K562 (cell line): ENCODE measurements around the gene LMNA. TPM values are rescaled to one million over a fixed set of nuclear protein-coding genes. Genes with fewer than 3 reads are reported as not detected.
A peak's percentile ranks its signal among the peaks of the same experiment; 100 is the strongest.

Experiments
- ATAC-seq: fragments of 200-7000 bp; cut with Tn5 transposase; 3 replicates; pipeline ENCODE4 v1.9.1; 2020; ENCODE audit warnings: moderate library complexity
- BruUV-seq: library from RNA; stranded (reverse); fragments of 400-500 nt; replicated peaks from 2 replicates; lab custom pipeline; 2021; lab: Mats Ljungman, UMichigan
- CTCF ChIA-PET: fragments of 300-600 bp; formaldehyde crosslinking; extraction: SDS; loops from one replicate; lab custom pipeline; 2021; ENCODE audit warnings: low intra/inter-chr PET ratio; lab: Yijun Ruan, JAX
- POLR2A ChIA-PET: fragments of 300-600, 350-650 bp; sonication (Branson Sonifier 250); formaldehyde crosslinking; extraction: SDS; loops from one replicate; lab custom pipeline; 2021; ENCODE audit warnings: antibody characterized with exemption, inconsistent platforms; lab: Yijun Ruan, JAX
- DNase-seq, 4 experiments: peaks; one replicate each; pipeline versions ENCODE4 v3.0.0 to v3.0.0-alpha.2; 2011 to 2018; ENCODE audit warnings: low spot score in 3 of 4, mixed read lengths in 3 of 4; ENCODE audit errors: extremely low read depth in 1 of 4
- FAIRE-seq: peaks from 2 replicates; lab custom pipeline; 2011; peaks lifted over from hg19 to GRCh38; lab: Jason Lieb, UNC
- H2AFZ ChIP-seq: 2 replicates; pipeline ENCODE4 v1.6.0; 2011; ENCODE audit warnings: low read depth, low read length, control low read depth, inconsistent platforms
- H3K27ac ChIP-seq: fragments of 200-600 bp; 3 replicates; pipeline ENCODE4 v1.8.0; 2011; ENCODE audit warnings: low read depth, mild to moderate bottlenecking, control low read depth, inconsistent platforms, low read length, moderate library complexity, mixed read lengths; ENCODE audit errors: extremely low read depth
- H3K27me3 ChIP-seq, 2 experiments: fragments of 300-600 bp in 1 of 2; 2 replicates in 1 of 2; 3 replicates in 1 of 2; pipeline versions ENCODE4 v1.6.0 to v1.8.0; 2011; ENCODE audit warnings: inconsistent platforms in 2 of 2, low read length in 2 of 2, mild to moderate bottlenecking in 1 of 2, mixed read lengths in 1 of 2, moderate library complexity in 1 of 2; ENCODE audit not compliant: control insufficient read depth in 2 of 2, insufficient read depth in 2 of 2
- H3K36me3 ChIP-seq: fragments of 300-600 bp; 3 replicates; pipeline ENCODE4 v1.8.0; 2011; ENCODE audit warnings: mild to moderate bottlenecking, low read length, inconsistent platforms; ENCODE audit not compliant: control insufficient read depth, insufficient read depth
- H3K4me1 ChIP-seq, 2 experiments: fragments of 200-600 bp in 1 of 2; replicated peaks in 1 of 2; 2 replicates in 1 of 2; 3 replicates in 1 of 2; pipeline versions ENCODE4 v1.5.1 to v1.8.0; 2011; ENCODE audit warnings: inconsistent platforms in 2 of 2, low read length in 2 of 2, mild to moderate bottlenecking in 1 of 2, mixed read lengths in 1 of 2, moderate library complexity in 1 of 2; ENCODE audit not compliant: control insufficient read depth in 2 of 2, insufficient read depth in 2 of 2
- H3K4me2 ChIP-seq: 2 replicates; pipeline ENCODE4 v1.6.1; 2011; ENCODE audit warnings: low read length, control low read depth, inconsistent platforms, mixed read lengths; ENCODE audit not compliant: insufficient read depth
- H3K4me3 ChIP-seq: fragments of 200-600 bp; sonication (generic), shearing (Covaris generic); 2 replicates; pipeline ENCODE4 v1.5.1; 2016; ENCODE audit warnings: control low read depth, inconsistent platforms
- H3K79me2 ChIP-seq: fragments of 200-600 bp; 3 replicates; pipeline ENCODE4 v1.8.0; 2011; ENCODE audit warnings: low read length, inconsistent platforms; ENCODE audit not compliant: control insufficient read depth, insufficient read depth
- H3K9ac ChIP-seq, 2 experiments: 2 replicates each; pipeline versions ENCODE4 v1.6.0 to v1.6.1; 2011; ENCODE audit warnings: low read depth in 2 of 2, low read length in 2 of 2, control low read depth in 1 of 2, inconsistent platforms in 1 of 2, mild to moderate bottlenecking in 1 of 2, mixed read lengths in 1 of 2; ENCODE audit not compliant: insufficient read depth in 1 of 2
- H3K9me1 ChIP-seq: one replicate; pipeline ENCODE4 v1.6.0; 2011; ENCODE audit warnings: inconsistent platforms, mild to moderate bottlenecking, low read length, moderate library complexity; ENCODE audit not compliant: control insufficient read depth, insufficient read depth
- H3K9me3 ChIP-seq: replicated peaks from 2 replicates; pipeline ENCODE4 v1.5.1; 2011; ENCODE audit warnings: low read depth, low read length, inconsistent platforms; ENCODE audit not compliant: control insufficient read depth, insufficient read depth
- H4K20me1 ChIP-seq: replicated peaks from 2 replicates; pipeline ENCODE4 v1.6.1; 2011; ENCODE audit warnings: low read length, inconsistent platforms, mixed read lengths; ENCODE audit not compliant: control insufficient read depth, insufficient read depth
- DMBX1 ChIP-seq: fragments of 250-450 bp; sonication (Bioruptor Pico); IDR thresholded peaks from 2 replicates; pipeline ENCODE4 v1.8.0; 2022; ENCODE audit warnings: inconsistent platforms, mild to moderate bottlenecking, moderate library complexity, borderline replicate concordance
- ETV1 ChIP-seq: fragments of 450-650 bp; conservative IDR thresholded peaks from 2 replicates; pipeline ENCODE4 v1.6.1; 2016; ENCODE audit warnings: missing genetic modification characterization, control low read depth, low read depth, missing compliant biosample characterization
- GTF2A2 ChIP-seq: IDR thresholded peaks from 2 replicates; pipeline ENCODE4 v1.6.1; 2016; ENCODE audit warnings: mild to moderate bottlenecking, missing genetic modification characterization, missing compliant biosample characterization
- MAFF ChIP-seq: IDR thresholded peaks from 2 replicates; pipeline ENCODE4 v1.6.1; 2012; ENCODE audit warnings: low read length, improper control_type of control experiment
- NFE2 ChIP-seq: IDR thresholded peaks from 2 replicates; pipeline ENCODE4 v1.6.1; 2014; ENCODE audit warnings: antibody characterized with exemption, low read depth
- NR2C2 ChIP-seq, 2 experiments: fragments of 200-800 bp in 1 of 2; sonication (Bioruptor generic) in 1 of 2; sonication (generic) in 1 of 2; formaldehyde crosslinking in 1 of 2; IDR thresholded peaks; 2 replicates each; pipeline versions ENCODE4 v1.6.1 to v1.8.0; 2016 to 2022; ENCODE audit warnings: mild to moderate bottlenecking in 1 of 2, missing compliant biosample characterization in 1 of 2, missing genetic modification characterization in 1 of 2, missing genetic modification reagents in 1 of 2
- PRMT5 ChIP-seq: sonication (generic); formaldehyde crosslinking; IDR thresholded peaks from 2 replicates; pipeline ENCODE4 v1.5.0; 2020; ENCODE audit warnings: missing genetic modification reagents
- SMAD3 ChIP-seq: fragments of 450-650 bp; formaldehyde crosslinking; conservative IDR thresholded peaks from 2 replicates; pipeline ENCODE4 v1.4.0; 2020; ENCODE audit warnings: mild to moderate bottlenecking
- ZNF24 ChIP-seq: fragments of 450-650 bp; IDR thresholded peaks from 2 replicates; pipeline ENCODE4 v1.6.1; 2016
- ZNF41 ChIP-seq: fragments of 250-450 bp; sonication (Bioruptor Pico); conservative IDR thresholded peaks from 2 replicates; pipeline ENCODE4 v1.4.0; 2020; ENCODE audit warnings: mild to moderate bottlenecking
- ZNF589 ChIP-seq: fragments of 200-800 bp; sonication (Bioruptor generic); IDR thresholded peaks from 2 replicates; pipeline ENCODE4 v1.6.1; 2016; ENCODE audit warnings: low read depth, missing genetic modification characterization, missing compliant biosample characterization
- ZNF766 ChIP-seq: fragments of 200-800 bp; sonication (Bioruptor generic); conservative IDR thresholded peaks from 2 replicates; pipeline ENCODE4 v1.6.1; 2016; ENCODE audit warnings: missing genetic modification characterization, missing compliant biosample characterization
- WGBS: fragments of 100-300 bp; shearing (Covaris generic); methylation state at CpG from one replicate; pipeline ENCODE4 v1.1.6; 2016; ENCODE audit warnings: low coverage, mixed read lengths; ENCODE audit not compliant: insufficient coverage; ENCODE audit errors: missing lambda C conversion rate; 5-methylcytosine and 5-hydroxymethylcytosine counted together
- in situ Hi-C: fragments of 300-500 bp; cut with MboI; formaldehyde crosslinking; loops from 4 replicates; pipeline ENCODE4 v1.15.0; 2018; ENCODE audit warnings: inconsistent platforms, mixed read lengths
- intact Hi-C: fragments of 100-400 bp; cut with micrococcal nuclease; formaldehyde crosslinking; loops from 2 replicates; pipeline ENCODE4 v1.14.2; 2022
- polyA plus RNA-seq, 8 experiments: library from polyadenylated mRNA; depleted of rRNA in 4 of 8; stranded (reverse) in 5 of 8; unstranded in 3 of 8; fragments of >200 nt; fragmentation: Nextera tagmentation in 2 of 8; fragmentation: Illumina TruSeq in 1 of 8; extraction: Ambion mirVana in 2 of 8; extraction: Trizol in 1 of 8; gene quantifications; 2 replicates each; pipeline versions ENCODE4 v1.2.1 to v1.2.3, GENCODE V29; 2011 to 2014; ENCODE audit warnings: inconsistent platforms in 1 of 8, missing spikeins in 1 of 8
- total RNA-seq, 7 experiments: library from RNA; depleted of rRNA in 6 of 7; stranded (reverse); fragments of >200 nt in 6 of 7; fragmentation: Illumina TruSeq in 2 of 7; extraction: Trizol in 2 of 7; gene quantifications; 2 replicates each; pipeline versions ENCODE4 v1.2.1 to v1.2.3, GENCODE V29; 2011 to 2021; ENCODE audit warnings: low replicate concordance in 1 of 7
- TF ChIP-seq, protein P1 (sequence below), 3 experiments: IDR thresholded peaks in 2 of 3; conservative IDR thresholded peaks in 1 of 3; 2 replicates each; pipeline ENCODE4 v1.5.1; 2011 to 2012; ENCODE audit warnings: low read length in 3 of 3, mild to moderate bottlenecking in 3 of 3, control low read depth in 2 of 3, improper control_type of control experiment in 1 of 3, inconsistent platforms in 1 of 3, low read depth in 1 of 3, mixed read lengths in 1 of 3, moderate library complexity in 1 of 3; ENCODE audit not compliant: insufficient read depth in 2 of 3
- TF ChIP-seq, protein P2 (sequence below): sonication (generic); formaldehyde crosslinking; IDR thresholded peaks from 2 replicates; pipeline ENCODE4 v1.8.1; 2023; ENCODE audit warnings: mild to moderate bottlenecking, missing genetic modification reagents

LMNA gene
- total and polyA plus RNA-seq, 9 of the 15 experiments (the other 6 are each of a cell fraction or from before 2014, with no cell fraction given), result 1.00 to 347 (median 88.2) TPM

DNA sequence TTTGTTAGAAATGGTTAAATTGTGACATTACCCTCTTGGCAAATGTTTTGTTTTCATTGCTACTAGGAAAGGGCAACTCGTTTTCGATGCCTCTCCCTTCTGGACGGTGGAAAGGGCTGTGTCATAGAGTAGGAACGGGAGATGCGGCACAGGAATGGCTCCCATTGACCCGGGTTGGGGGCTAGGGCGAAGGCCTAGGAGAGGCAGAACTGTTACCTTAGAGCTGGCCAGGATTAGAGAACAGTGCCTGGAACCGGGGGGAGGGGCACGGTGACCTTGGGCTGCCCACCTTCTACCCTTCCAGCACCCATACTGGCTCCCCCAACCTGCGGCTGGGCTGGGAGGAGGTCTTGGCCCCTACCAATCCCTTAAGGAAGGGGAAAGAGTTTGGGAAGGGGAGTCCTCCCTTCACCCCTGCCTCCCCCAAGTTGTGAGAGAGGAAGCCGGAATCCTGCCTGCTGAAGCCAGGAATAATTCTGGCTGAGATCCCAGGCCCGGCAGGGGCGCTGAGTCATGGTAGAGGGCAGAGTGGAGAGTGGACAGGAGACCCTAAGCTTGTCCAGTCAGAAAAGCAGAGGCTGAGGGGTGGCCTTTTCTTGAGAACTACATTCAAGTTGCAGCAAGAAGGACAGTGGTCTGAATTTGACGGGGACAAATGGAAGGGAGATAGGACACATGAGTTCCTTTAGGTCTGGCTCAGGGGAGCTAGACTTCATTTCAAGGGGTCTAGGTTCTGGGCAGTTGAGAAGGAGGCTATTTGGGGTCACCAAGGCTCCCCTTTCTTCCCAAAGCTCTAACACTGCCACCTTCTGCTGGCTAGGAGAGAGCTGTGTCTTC is 8.2 kb downstream of the LMNA start:
- intact Hi-C loops (loop anchor here (1.0 to 10.0 kb wide), 2 partner anchors 8 to 188 kb away; partner anchors contain the start of genes KHDC4 and LMNA), in situ Hi-C loops (no loop called here)
- no TSS peak for BruUV-seq
- ChIA-PET CTCF (interaction anchor here (1.9 kb wide), 1 partner anchor 26 kb away, joined by 4 read pairs; no protein-coding TSS in a partner anchor), POLR2A (interaction anchor here (0.6 to 3.8 kb wide), 16 partner anchors 8 to 157 kb away, joined by 3 to 25 read pairs (median 4); partner anchors contain the start of genes LMNA and PAQR6)
- peak overlapping the region; percentile 99 for H3K27ac ChIP-seq
- H4K20me1 ChIP-seq, result peaks cover 36% of the 10 kb centered on the region
- H3K4me2 ChIP-seq, result peak overlapping the region; percentile 85
- peaks cover 8% of the 10 kb centered on the region for H3K9me1 ChIP-seq
- WGBS, result 6% methylated on average over 12 of the region's 14 CpGs
- H3K36me3 ChIP-seq, result peaks cover 35% of the 10 kb centered on the region; the same call in 2 of the 3 replicates
- H3K79me2 ChIP-seq, result peaks cover 98% of the 10 kb centered on the region
- peak; percentile 32 for ATAC-seq
- peaks cover 84 to 89% of the 10 kb centered on the region in 2 experiments for H3K4me1 ChIP-seq
- no peaks in the 10 kb centered on the region for H3K9me3 ChIP-seq
- peak; percentile 55 to 84 (median 63) for DNase-seq
- peak overlapping the region; percentile 31 for H3K4me3 ChIP-seq
- peak overlapping the region; percentile 25 for H2AFZ ChIP-seq
- peak; percentile 42 for FAIRE-seq
- H3K27me3 ChIP-seq, result no peaks in the 10 kb centered on the region
- H3K9ac ChIP-seq, result peak overlapping the region; percentile 89 to 96
- no peak for TF ChIP-seq ZNF766 (CRISPR knock-in tag)
- TF ChIP-seq ZNF41, result no peak
- TF ChIP-seq NFE2, result peak; percentile 93
- TF ChIP-seq DMBX1, result peak; percentile 61; the same call in 1 of the 2 replicates
- TF ChIP-seq SMAD3 (CRISPR knock-in tag), result no peak
- TF ChIP-seq, protein P1, sequence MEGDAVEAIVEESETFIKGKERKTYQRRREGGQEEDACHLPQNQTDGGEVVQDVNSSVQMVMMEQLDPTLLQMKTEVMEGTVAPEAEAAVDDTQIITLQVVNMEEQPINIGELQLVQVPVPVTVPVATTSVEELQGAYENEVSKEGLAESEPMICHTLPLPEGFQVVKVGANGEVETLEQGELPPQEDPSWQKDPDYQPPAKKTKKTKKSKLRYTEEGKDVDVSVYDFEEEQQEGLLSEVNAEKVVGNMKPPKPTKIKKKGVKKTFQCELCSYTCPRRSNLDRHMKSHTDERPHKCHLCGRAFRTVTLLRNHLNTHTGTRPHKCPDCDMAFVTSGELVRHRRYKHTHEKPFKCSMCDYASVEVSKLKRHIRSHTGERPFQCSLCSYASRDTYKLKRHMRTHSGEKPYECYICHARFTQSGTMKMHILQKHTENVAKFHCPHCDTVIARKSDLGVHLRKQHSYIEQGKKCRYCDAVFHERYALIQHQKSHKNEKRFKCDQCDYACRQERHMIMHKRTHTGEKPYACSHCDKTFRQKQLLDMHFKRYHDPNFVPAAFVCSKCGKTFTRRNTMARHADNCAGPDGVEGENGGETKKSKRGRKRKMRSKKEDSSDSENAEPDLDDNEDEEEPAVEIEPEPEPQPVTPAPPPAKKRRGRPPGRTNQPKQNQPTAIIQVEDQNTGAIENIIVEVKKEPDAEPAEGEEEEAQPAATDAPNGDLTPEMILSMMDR (IDR thresholded peaks at IDR 0.05 in 2 of 3, conservative IDR thresholded peaks at IDR 0.05 in 1 of 3; ENCODE audit: insufficient read depth in 2 of 3, low read depth in 1 of 3, low read length in 3 of 3), result peak in 1 of 3 experiments; percentile 35; a peak in 2 of 6 replicates
- peak; percentile 81 for TF ChIP-seq MAFF
- no peak for TF ChIP-seq PRMT5 (CRISPR knock-in tag)
- peak; percentile 10; the same call in 1 of the 2 replicates for TF ChIP-seq ZNF589 (CRISPR knock-in tag)
- TF ChIP-seq, protein P2, sequence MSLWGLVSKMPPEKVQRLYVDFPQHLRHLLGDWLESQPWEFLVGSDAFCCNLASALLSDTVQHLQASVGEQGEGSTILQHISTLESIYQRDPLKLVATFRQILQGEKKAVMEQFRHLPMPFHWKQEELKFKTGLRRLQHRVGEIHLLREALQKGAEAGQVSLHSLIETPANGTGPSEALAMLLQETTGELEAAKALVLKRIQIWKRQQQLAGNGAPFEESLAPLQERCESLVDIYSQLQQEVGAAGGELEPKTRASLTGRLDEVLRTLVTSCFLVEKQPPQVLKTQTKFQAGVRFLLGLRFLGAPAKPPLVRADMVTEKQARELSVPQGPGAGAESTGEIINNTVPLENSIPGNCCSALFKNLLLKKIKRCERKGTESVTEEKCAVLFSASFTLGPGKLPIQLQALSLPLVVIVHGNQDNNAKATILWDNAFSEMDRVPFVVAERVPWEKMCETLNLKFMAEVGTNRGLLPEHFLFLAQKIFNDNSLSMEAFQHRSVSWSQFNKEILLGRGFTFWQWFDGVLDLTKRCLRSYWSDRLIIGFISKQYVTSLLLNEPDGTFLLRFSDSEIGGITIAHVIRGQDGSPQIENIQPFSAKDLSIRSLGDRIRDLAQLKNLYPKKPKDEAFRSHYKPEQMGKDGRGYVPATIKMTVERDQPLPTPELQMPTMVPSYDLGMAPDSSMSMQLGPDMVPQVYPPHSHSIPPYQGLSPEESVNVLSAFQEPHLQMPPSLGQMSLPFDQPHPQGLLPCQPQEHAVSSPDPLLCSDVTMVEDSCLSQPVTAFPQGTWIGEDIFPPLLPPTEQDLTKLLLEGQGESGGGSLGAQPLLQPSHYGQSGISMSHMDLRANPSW (CRISPR knock-in tag), result peak; percentile 47; the same call in 1 of the 2 replicates
- TF ChIP-seq NR2C2 (CRISPR knock-in tag; IDR thresholded peaks at IDR 0.05), result 0 out of 2 replicates have a peak, but pooled peaks have one; percentile 7
- TF ChIP-seq NR2C2 (tag; IDR thresholded peaks at IDR 0.05), result peak; percentile 87
- no peak for TF ChIP-seq ZNF24
- TF ChIP-seq GTF2A2 (tag), result 0 out of 2 replicates have a peak, but pooled peaks have one; percentile 15
- 0 out of 2 replicates have a peak, but pooled peaks have one; percentile 25 for TF ChIP-seq ETV1 (tag)
